RPMI7951 (cell line): ENCODE measurements around the gene MYO3B. TPM values are rescaled to one million over a fixed set of nuclear protein-coding genes. Genes with fewer than 3 reads are reported as not detected.
A peak's percentile ranks its signal among the peaks of the same experiment; 100 is the strongest.
"Not testable (repeated sequence)": the region's sequence is repeated elsewhere in the genome, so short reads cannot be mapped to it uniquely, and the experiment has no call there.

Experiments used
- DNase-seq: peaks from one replicate; pipeline ENCODE4 v3.0.0-alpha.2; 2012; ENCODE audit warnings: low read depth
- total RNA-seq: library from RNA; depleted of rRNA; stranded (reverse); fragments of >200 nt; shearing (Covaris generic); gene quantifications from 2 replicates; pipeline ENCODE4 v1.2.3, GENCODE V29; 2014

MYO3B gene
- total RNA-seq, 1 experiment from 2014 or later, result 0.12 TPM

GRCh38 chr2:170503971-170504809, 326.2 kb downstream of the MYO3B start:
- DNase-seq, result no peak

GRCh38 chr2:170504810-170505145, 326.8 kb downstream of the MYO3B start:
- DNase-seq, result no peak

- DNase-seq, result no peak
Measured at GRCh38 chr2:170505631-170506275, 327.8 kb downstream of the MYO3B start.

GRCh38 chr2:170509452-170510193, 331.7 kb downstream of the MYO3B start:
- peak; percentile 34 for DNase-seq

- peak; percentile 45 for DNase-seq
Measured at GRCh38 chr2:170512266-170512665, 334.3 kb downstream of the MYO3B start.

GRCh38 chr2:170514140-170514539, 336.2 kb downstream of the MYO3B start:
- DNase-seq, result no peak

- DNase-seq, result no peak
Measured at GRCh38 chr2:170517538-170517937, 339.6 kb downstream of the MYO3B start.

GRCh38 chr2:170518911-170519310, 341.0 kb downstream of the MYO3B start:
- no peak for DNase-seq

GRCh38 chr2:170521299-170521698, 343.4 kb downstream of the MYO3B start:
- no peak for DNase-seq

GRCh38 chr2:170523506-170523905, 345.6 kb downstream of the MYO3B start:
- no peak for DNase-seq

- peak; percentile 37 for DNase-seq
Measured at GRCh38 chr2:170524828-170525565, 347.1 kb downstream of the MYO3B start.

GRCh38 chr2:170525566-170525900, 347.6 kb downstream of the MYO3B start:
- DNase-seq, result peak; percentile 94

- DNase-seq, result peak; percentile 10
Measured at GRCh38 chr2:170530284-170530745, 352.4 kb downstream of the MYO3B start.

GRCh38 chr2:170530803-170531564, 353.0 kb downstream of the MYO3B start:
- DNase-seq, result no peak

- DNase-seq, result no peak
Measured at GRCh38 chr2:170531876-170532275, 353.9 kb downstream of the MYO3B start.

GRCh38 chr2:170533156-170533555, 355.2 kb downstream of the MYO3B start:
- DNase-seq, result no peak

- DNase-seq, result no peak
Measured at GRCh38 chr2:170535552-170535951, 357.6 kb downstream of the MYO3B start.

- no peak for DNase-seq
Measured at GRCh38 chr2:170544817-170545216, 366.9 kb downstream of the MYO3B start.

GRCh38 chr2:170548304-170548703, 370.4 kb downstream of the MYO3B start:
- DNase-seq, result no peak

- no peak for DNase-seq
Measured at GRCh38 chr2:170550501-170550900, 372.6 kb downstream of the MYO3B start.

- not testable (repeated sequence) for DNase-seq
Measured at GRCh38 chr2:170551899-170552298, 374.0 kb downstream of the MYO3B start.
